GM18520 (cell line): ENCODE results near the gene FLNB.
A peak's percentile ranks its signal among the peaks of the same experiment; 100 is the strongest.

Source experiments
- ATAC-seq: cut with Tn5 transposase; IDR thresholded peaks from one replicate; pipeline ENCODE4 v1.9.1; 2021; ENCODE audit not compliant: unreplicated experiment

Gene FLNB

DNA sequence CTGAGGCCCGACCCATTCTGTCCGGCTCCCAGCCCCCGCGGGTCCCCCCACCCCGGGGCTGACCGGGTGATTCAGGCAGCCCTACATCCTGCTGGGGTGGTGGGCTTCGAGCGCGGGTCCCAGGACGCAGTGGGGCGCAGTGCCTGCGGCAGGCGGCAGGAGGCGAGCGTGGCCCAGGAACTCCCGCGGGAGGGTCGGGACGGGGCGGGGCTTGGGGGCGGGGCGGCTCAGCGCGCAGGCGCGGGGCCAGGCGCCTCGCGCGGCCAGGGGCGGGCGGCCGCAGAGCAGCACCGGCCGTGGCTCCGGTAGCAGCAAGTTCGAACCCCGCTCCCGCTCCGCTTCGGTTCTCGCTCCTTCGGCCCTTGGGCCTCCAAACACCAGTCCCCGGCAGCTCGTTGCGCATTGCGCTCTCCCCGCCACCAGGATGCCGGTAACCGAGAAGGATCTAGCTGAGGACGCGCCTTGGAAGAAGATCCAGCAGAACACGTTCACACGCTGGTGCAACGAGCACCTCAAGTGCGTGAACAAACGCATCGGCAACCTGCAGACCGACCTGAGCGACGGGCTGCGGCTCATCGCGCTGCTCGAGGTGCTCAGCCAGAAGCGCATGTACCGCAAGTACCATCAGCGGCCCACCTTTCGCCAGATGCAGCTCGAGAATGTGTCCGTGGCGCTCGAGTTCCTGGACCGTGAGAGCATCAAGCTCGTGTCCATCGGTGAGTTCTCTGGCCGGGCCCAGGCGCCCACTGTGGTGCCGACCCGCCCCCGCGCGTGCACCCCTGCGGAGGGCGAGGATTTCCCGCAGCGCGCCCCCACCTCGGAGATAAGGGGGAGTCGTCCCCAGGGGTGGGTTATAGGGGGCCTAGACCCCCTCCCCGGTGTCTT is at the start of gene FLNB:
Gene FLNB (plus strand): TSS at position 282 of the 885 bp plus-strand sequence. CDS start 143 bp downstream, at position 425.
- peak; percentile 40 for ATAC-seq

- no peak for ATAC-seq
Observed at GRCh38 chr3:57958642-57959422, 49.4 kb upstream of the FLNB start.

GRCh38 chr3:57959423-57960173 is 48.6 kb upstream of the FLNB start:
- no peak for ATAC-seq

GRCh38 chr3:57960174-57960505 is 48.1 kb upstream of the FLNB start:
- no peak for ATAC-seq

DNA sequence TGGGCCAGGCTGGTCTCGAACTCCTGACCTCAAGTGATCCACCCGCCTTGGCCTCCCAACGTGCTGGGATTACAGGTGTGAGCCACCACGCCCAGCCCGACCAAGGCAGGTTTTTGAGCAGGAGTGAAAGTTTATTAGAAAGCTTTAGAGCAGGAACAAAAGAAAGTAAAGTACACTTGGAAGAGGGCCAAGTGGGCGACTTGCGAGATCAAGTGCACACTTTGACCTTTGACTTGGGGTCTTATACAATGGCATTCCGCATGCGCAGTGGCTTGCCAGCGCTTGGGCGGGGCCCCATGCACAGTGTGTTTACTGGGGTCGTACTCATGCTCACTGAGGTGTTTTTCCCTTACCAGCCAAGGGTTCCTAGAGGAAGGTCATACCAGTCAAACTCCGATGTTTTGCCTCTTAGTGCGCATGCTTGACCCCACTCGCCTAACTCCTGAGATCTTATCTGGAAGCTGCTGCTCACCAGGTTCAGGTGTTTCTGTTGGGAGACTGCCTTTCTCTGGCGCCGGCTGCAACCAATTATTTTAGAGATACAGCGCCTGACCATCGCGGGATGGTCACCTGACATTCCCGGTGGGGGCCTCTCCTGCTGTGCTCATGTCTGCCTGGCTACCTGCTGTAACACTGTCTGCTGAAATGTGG is 46.9 kb upstream of the FLNB start:
- ATAC-seq: no peak

- no peak for ATAC-seq
Observed at GRCh38 chr3:57961828-57962447, 46.3 kb upstream of the FLNB start.

DNA sequence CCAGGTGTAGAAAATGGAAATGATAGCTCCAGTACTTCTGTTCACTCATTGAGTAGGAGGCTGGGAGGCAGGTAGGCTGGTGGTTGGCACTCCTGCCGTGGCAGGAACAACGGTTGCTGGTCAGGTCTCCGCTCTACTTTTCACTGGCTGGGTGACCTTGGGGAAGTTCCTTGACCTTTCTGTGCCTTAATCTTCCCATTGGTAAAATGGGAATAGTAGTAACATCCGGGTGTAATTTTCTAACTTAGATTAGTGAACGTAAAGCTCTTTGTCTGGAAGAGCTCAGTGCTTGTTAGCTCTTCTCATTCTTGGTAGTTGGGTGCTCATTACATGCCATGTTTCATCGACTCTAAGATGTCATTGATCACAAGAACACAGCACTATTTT is 45.8 kb upstream of the FLNB start:
- ATAC-seq: no peak

GRCh38 chr3:57963811-57964346 is 44.3 kb upstream of the FLNB start:
- ATAC-seq: no peak

- no peak for ATAC-seq
Observed at GRCh38 chr3:57966829-57967228, 41.4 kb upstream of the FLNB start.

DNA sequence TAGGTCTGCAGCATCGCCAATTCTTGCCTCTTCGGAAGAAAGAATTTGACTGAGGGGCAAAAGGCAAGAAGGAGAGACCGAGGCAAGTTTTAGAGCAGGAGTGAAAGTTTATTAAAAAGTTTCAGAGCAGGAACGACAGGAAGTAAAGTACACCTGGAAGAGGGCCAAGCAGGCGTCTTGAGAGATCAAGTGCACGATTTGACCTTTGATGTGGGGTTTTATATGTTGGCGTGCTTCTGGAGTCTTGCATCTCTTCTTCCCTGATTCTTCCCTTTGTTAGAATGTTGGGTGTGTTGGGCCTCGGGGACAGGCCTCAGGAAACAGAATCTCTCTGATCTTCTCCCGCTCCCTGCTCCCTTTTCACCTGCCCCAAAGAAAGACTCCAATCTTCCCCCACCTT is 40.6 kb upstream of the FLNB start:
- ATAC-seq: no peak

GRCh38 chr3:57968501-57968900 is 39.7 kb upstream of the FLNB start:
- ATAC-seq: no peak

GRCh38 chr3:57971975-57972374 is 36.2 kb upstream of the FLNB start:
- ATAC-seq: no peak

- ATAC-seq: no peak
Observed at GRCh38 chr3:57972531-57973111, 35.6 kb upstream of the FLNB start.

DNA sequence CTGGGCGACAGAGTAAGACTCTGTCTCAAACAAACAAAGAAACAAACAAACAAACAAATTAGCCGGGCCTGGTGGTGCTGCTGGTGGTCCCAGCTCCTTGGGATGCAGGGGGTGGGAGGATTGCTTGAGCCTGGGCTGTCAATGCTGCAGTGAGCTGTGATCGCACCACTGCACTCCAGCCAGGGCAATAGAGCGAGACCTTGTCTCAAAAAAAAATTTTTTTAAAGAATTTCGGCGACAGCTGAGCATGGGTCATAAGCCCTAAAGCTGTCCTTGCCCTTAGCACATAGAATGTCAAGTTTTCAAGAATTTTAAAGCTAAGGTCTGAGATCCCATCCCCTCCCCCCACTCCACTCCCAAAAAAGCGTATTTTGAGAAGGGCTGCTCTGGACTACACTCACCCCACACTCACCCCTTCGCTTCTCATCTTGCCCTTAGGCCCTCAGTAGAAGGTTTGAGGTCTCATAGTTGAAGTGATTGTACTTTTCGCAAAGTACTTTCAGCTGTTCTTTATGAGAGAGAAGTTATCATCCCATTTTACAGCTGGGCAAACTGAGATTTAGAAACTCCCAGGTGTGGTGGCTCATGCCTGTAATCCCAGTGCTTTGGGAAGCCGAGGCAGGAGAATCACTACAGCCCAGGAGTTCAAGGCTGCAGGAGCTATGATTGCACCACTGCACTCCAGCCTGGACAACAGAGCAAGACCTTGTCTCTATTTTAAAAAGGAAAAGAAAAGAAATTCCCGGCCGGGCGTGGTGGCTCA is 34.3 kb upstream of the FLNB start:
- no peak for ATAC-seq

DNA sequence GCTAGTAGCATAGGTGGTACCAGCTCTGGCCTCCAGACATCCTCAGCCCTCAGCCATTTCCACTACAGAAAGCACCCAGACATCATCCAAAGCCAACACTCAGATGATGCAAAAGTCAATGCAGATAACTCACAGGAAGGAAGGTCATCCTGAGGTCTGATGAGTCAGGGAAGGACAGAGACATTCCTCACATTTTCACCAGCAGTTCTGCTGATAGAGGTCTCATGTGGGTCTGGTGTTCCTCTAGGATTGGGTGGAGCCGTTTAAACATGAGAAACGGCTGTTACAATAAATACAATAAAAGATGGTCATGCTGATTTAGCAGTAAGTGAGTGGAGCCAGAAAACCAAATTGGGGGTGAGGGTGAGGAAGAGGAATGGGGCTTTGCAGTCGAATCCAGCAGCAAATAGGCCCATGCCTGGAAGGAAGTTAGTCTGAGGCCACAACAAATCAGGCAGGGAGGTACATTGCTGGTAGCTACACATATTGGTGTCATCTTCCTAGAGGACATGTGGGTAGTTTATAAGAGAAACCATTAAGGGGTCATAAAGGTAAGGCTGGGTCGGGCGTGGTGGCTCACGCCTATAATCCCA is 33.3 kb upstream of the FLNB start:
- ATAC-seq: no peak

DNA sequence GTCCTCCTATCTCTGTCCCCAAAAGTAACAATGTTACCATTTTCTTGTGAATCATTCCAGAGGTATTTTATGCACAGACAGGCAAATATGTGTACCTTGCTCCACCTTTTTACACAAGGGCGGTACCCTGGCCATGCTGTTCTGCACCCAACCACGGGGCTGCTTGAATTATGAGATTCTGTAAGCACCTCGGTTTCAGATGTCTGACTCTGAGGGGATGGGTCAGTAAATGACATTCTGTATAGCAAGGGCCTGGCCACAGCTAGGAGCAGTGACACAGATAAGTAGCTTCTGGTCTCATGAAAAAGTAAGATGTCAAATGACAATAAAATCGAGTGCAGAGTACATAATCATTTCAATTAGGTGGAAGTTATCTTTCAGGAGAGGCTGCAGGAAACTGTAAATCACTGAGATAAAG is 30.4 kb upstream of the FLNB start:
- no peak for ATAC-seq

DNA sequence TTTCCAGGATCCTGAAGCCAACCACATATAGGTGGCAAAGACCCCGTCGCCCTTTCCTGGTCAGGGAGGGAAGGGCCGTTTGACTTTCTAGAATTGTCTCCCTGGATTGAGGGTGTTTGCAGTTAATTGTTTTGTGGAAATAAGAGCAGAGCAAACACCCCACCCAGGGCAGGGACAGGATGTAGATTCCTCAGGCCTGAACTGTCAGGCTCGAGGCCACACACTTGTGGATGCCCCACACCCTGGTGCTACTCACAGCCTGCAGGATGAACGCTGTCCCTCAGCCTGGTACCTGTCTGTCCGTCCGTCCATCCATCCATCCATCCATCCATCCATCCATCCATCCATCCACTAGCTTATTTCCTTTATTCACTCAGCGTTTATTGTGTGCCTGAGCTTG is 29.9 kb upstream of the FLNB start:
- ATAC-seq: no peak

DNA sequence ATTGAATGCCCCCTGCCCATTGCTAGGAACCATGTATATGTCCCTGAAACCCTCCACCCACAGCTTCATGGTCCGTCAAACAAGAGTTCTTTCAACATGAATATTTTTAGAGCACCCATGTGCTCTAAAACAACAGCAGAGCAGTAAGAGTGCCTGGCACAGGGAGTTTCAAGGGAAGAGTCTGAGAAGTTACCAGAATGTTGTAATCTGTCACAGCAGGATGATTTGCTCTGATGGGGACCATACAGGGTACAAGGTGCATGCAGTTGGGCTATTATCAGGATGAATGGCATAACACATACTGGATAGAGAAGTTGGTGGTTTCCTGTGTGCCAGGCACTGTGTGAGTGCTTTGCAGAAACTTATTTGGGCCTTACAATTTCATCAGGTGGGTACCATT is 27.8 kb upstream of the FLNB start:
- no peak for ATAC-seq
